ENCODE results near the gene TENT4A.

The TENT4A gene

DNA sequence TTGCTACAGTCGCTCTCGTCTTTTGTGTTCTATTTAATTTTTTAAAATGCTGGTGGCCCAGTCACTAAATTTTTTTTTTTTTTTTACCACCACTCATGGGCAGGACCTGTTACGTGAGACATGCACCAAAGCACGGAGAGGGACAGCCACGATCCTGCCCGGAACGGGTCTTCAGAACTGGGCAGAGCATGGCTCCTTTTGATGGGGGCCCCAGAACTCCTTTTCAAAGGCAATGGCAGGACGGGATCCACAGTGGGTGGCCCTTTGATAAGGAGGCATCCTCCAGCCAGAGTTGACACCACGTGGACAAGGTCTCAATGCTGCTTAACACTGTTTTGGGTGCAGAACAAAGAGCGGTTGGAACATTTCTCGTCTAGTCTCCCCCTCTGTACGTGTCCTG lies 50.0 kb downstream of the TENT4A start:
- H3K4me3 ChIP-seq (ENCODE audit: low read depth, low read length): no peak overlapping the region
- CTCF ChIA-PET: interaction anchor here (1.0 to 4.6 kb wide), 2 partner anchors 14 to 76 kb away, joined by 3 to 28 read pairs; no protein-coding TSS in a partner anchor
- no peak for DNase-seq (ENCODE audit: low read depth, low spot score)
- TF ChIP-seq, protein P1, sequence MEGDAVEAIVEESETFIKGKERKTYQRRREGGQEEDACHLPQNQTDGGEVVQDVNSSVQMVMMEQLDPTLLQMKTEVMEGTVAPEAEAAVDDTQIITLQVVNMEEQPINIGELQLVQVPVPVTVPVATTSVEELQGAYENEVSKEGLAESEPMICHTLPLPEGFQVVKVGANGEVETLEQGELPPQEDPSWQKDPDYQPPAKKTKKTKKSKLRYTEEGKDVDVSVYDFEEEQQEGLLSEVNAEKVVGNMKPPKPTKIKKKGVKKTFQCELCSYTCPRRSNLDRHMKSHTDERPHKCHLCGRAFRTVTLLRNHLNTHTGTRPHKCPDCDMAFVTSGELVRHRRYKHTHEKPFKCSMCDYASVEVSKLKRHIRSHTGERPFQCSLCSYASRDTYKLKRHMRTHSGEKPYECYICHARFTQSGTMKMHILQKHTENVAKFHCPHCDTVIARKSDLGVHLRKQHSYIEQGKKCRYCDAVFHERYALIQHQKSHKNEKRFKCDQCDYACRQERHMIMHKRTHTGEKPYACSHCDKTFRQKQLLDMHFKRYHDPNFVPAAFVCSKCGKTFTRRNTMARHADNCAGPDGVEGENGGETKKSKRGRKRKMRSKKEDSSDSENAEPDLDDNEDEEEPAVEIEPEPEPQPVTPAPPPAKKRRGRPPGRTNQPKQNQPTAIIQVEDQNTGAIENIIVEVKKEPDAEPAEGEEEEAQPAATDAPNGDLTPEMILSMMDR (IDR thresholded peaks at IDR 0.05; ENCODE audit: insufficient read depth, low read length, missing control alignments): no peak
- POLR2A ChIA-PET: no interaction called here

DNA sequence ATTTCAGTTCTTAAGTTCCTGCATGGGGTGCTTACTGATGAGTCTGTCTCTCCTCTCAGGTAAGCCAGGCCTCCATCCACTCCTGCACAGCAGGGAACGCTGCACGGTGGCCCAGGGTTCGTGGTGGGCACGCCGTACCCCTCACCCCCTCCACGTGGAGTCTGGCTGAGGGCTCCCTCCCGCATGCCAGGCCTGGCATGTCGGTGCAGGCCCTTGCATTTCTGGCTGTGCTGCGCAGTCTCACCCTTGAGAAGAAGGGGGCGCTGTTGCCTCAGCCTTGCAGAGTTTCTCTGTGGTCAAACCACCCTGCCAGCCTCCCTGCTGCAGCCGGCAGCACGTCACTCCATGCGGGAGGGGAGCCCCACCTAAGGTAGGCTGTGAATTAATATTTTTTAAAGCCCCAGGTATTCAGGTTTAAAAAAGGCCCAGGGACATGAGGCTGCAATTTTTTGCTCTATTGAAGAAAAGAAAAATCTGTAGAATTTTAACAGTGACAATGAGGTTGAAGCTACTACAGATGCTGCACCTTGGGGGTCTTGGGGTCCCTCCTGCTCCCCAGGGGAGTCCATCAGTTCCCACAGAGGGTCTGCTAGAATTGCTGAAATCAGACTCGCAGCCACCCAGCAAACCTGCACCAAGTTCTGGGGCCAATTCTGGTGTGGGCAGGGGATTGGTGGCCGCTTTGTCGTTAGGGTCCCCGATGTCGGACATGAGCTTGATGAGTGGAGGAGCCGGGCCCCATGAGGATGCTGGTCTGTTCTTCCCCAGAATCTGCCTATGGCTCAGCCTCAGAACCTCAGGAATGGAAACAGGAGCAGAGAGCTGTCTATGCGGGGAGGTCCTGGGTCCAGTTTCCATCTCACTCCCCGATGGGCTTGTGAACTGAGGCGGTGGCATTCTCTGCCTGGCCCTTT lies 52.6 kb downstream of the TENT4A start:
- DNase-seq (ENCODE audit: low read depth, low spot score): no peak
- no peak overlapping the region for H3K4me3 ChIP-seq (ENCODE audit: low read depth, low read length)
- CTCF ChIA-PET: interaction anchor here (0.6 to 4.6 kb wide), 15 partner anchors 11 to 980 kb away, joined by 3 to 28 read pairs (median 4); partner anchors contain the start of gene NSUN2
- POLR2A ChIA-PET: no interaction called here
- TF ChIP-seq, protein P1 (IDR thresholded peaks at IDR 0.05; ENCODE audit: insufficient read depth, low read length, missing control alignments): peak; percentile 87

DNA sequence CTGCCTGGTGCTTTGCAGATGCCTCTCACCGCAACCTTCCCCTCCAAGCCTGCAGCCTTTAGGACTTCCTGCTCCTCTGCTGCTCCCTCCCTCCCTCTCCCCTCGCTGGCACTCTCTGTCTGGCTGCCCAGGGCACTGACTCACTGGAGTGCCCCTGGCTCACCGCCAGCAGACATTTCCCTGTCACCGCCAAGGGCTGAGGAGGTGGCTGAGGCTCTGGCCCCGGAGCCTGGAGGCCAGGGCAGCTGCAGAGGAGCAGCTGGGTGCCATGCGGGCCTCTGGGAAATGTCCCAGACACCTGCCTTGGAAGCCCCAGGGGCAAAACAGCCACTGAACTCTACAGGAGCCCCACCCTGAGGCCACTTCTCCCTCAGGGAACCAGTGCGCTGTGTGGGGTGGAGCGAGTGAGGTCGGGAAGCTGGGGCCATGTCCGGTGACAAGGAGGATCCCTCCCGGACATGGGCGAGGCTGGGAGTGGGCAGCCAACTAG lies 53.4 kb downstream of the TENT4A start:
- H3K4me3 ChIP-seq (ENCODE audit: low read depth, low read length): no peak overlapping the region
- TF ChIP-seq, protein P1 (IDR thresholded peaks at IDR 0.05; ENCODE audit: insufficient read depth, low read length, missing control alignments): no peak
- ChIA-PET POLR2A (no interaction called here), CTCF (interaction anchor here (0.6 to 4.6 kb wide), 12 partner anchors 10 to 979 kb away, joined by 3 to 28 read pairs (median 4); partner anchors contain the start of gene NSUN2)
- DNase-seq (ENCODE audit: low read depth, low spot score): peak; percentile 31

DNA sequence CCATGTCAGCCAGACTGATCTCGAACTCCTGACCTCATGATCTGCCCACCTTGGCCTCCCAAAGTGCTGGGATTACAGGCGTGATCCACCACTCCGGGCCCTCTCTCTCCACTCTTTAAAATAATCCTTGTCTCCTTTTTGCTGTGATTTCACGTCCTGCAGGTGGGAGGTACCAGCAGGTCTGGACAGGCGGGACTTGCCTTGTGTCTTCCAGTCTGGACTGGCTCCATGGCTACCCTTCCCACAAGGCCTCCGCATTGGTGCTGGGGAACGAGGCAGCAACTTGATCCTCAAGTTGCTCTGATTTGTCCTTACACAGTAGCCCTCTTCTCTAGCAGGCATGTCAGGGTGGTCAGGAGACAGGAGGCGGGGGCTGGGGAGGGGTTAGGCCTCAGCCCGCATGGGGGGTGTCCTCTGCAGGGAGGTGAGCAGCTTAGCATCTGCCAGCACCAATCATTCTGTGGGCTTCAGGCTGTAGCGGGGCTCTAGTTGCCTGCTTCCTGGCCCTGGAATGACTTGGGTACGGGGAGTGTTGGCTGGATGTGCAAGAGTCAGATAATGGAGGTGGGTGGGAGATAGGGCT lies 54.3 kb downstream of the TENT4A start:
- H3K4me3 ChIP-seq (ENCODE audit: low read depth, low read length): no peak overlapping the region
- TF ChIP-seq, protein P1 (IDR thresholded peaks at IDR 0.05; ENCODE audit: insufficient read depth, low read length, missing control alignments): no peak
- CTCF ChIA-PET: interaction anchor here (0.6 to 4.6 kb wide), 7 partner anchors 9 to 626 kb away, joined by 3 to 28 read pairs (median 5); partner anchors contain the start of gene NSUN2
- POLR2A ChIA-PET: no interaction called here
- DNase-seq (ENCODE audit: low read depth, low spot score): no peak

DNA sequence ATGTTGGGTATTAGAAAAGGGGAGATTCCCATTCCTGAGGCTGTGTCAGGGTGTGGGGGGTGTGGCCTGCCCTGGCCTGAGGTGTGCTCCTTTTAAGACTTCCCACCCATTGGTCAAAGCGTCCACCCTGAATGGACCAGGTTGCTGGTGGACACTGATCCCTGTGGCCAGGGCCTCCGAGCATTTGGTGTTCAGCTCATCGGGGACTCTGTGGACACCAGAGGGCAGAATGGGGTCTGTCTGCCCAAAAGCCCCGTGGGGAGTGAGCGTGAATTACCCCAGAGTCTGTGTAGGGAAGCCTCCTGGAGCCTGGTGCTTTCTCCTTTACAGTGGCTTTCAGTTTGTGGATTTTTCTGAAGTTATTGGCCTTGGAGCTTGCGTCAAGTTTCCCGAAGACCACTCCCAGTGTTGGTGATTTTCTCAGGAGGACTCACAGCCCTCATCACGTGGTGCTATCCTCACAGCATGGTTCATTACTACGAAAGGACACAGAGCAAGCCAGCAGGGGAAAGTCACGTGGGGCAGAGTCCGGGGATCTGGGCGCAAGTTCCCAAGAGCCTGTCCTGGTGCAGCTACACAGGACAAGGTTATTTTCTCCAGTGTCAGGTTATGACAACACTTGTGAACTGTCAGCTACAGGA lies 55.5 kb downstream of the TENT4A start:
- no peak for DNase-seq (ENCODE audit: low read depth, low spot score)
- ChIA-PET POLR2A (no interaction called here), CTCF (interaction anchor here (0.8 to 0.9 kb wide), 2 partner anchors 15 to 23 kb away, joined by 3 read pairs; no protein-coding TSS in a partner anchor)

More for the DNA sequence above, 55.5 kb downstream of the TENT4A start:
- TF ChIP-seq, protein P1 (IDR thresholded peaks at IDR 0.05; ENCODE audit: insufficient read depth, low read length, missing control alignments): no peak
- H3K4me3 ChIP-seq (ENCODE audit: low read depth, low read length): no peak overlapping the region
